ENCODE results near the gene HIRIP3. TPM values are rescaled to one million over a fixed set of nuclear protein-coding genes. Genes with fewer than 3 reads are reported as not detected.

The HIRIP3 gene
- total RNA-seq, 1 experiment from 2014 or later = 18.9 TPM

Other genes starting within 250 kb of the HIRIP3 start
- 0.09 to 0.14 TPM (median 0.11 TPM) in 3 replicates for gene C16orf54, start 249.6 kb downstream of the HIRIP3 start, total RNA-seq (2021)
- gene ZG16, start 217.4 kb downstream of the HIRIP3 start, total RNA-seq (2021) = not detected in 3 replicates
- 165 to 182 TPM (median 175 TPM) in 3 replicates for gene KIF22, start 204.9 kb downstream of the HIRIP3 start, total RNA-seq (2021)
- gene MAZ, start 189.1 kb downstream of the HIRIP3 start, total RNA-seq (2021) = 392 to 405 TPM (median 395 TPM) in 3 replicates
- 20.5 to 25.3 TPM (median 23.6 TPM) in 3 replicates for gene PRRT2, start 183.4 kb downstream of the HIRIP3 start, total RNA-seq (2021)
- gene PAGR1, start 179.5 kb downstream of the HIRIP3 start, total RNA-seq (2021) = 60.1 to 69.0 TPM (median 66.8 TPM) in 3 replicates
- 8.9 to 10.8 TPM (median 10.0 TPM) in 3 replicates for gene MVP, start 175.2 kb downstream of the HIRIP3 start, total RNA-seq (2021)
- 70.7 to 71.7 TPM (median 70.9 TPM) in 3 replicates for gene CDIPT, start 132.4 kb downstream of the HIRIP3 start, total RNA-seq (2021)
- gene SEZ6L2, start 96.1 kb downstream of the HIRIP3 start, total RNA-seq (2021) = 58.2 to 68.5 TPM (median 64.2 TPM) in 3 replicates
- gene ASPHD1, start 95.1 kb downstream of the HIRIP3 start, total RNA-seq (2021) = 17.6 to 26.9 TPM (median 20.2 TPM) in 3 replicates
- gene KCTD13, start 69.4 kb downstream of the HIRIP3 start, total RNA-seq (2021) = 18.5 to 20.9 TPM (median 19.4 TPM) in 3 replicates
- gene TMEM219, start 33.5 kb downstream of the HIRIP3 start, total RNA-seq (2021) = 69.6 to 87.6 TPM (median 78.0 TPM) in 3 replicates
- 38.3 to 42.4 TPM (median 39.2 TPM) in 3 replicates for gene TAOK2, start 21.7 kb downstream of the HIRIP3 start, total RNA-seq (2021)
- 87.6 to 101 TPM (median 92.4 TPM) in 3 replicates for gene INO80E, start 624 bp upstream of the HIRIP3 start, total RNA-seq (2021)
- 10.8 to 16.6 TPM (median 16.4 TPM) in 3 replicates for gene DOC2A, start 15.4 kb upstream of the HIRIP3 start, total RNA-seq (2021)
- not detected in 3 replicates for gene C16orf92, start 27.6 kb upstream of the HIRIP3 start, total RNA-seq (2021)
- gene TLCD3B, start 35.7 kb upstream of the HIRIP3 start, total RNA-seq (2021) = 28.1 to 30.3 TPM (median 30.2 TPM) in 3 replicates
- gene ALDOA, start 70.1 kb upstream of the HIRIP3 start, total RNA-seq (2021) = 1,537 to 1,958 TPM (median 1,913 TPM) in 3 replicates
- 159 to 164 TPM (median 161 TPM) in 3 replicates for gene PPP4C, start 80.4 kb upstream of the HIRIP3 start, total RNA-seq (2021)
- gene TBX6, start 96.3 kb upstream of the HIRIP3 start, total RNA-seq (2021) = 5.1 to 7.6 TPM (median 6.6 TPM) in 3 replicates
- 43.7 to 52.7 TPM (median 51.7 TPM) in 3 replicates for gene YPEL3, start 100.6 kb upstream of the HIRIP3 start, total RNA-seq (2021)
- 1.5 to 2.5 TPM (median 1.8 TPM) in 3 replicates for gene GDPD3, start 117.9 kb upstream of the HIRIP3 start, total RNA-seq (2021)
- gene MAPK3, start 127.6 kb upstream of the HIRIP3 start, total RNA-seq (2021) = 35.9 to 38.2 TPM (median 36.9 TPM) in 3 replicates
- 6.2 to 10.0 TPM (median 6.5 TPM) in 3 replicates for gene CORO1A, start 188.0 kb upstream of the HIRIP3 start, total RNA-seq (2021)
- 191 to 206 TPM (median 192 TPM) in 3 replicates for gene BOLA2B, start 198.0 kb upstream of the HIRIP3 start, total RNA-seq (2021)
- 37.2 to 77.0 TPM (median 53.2 TPM) in 3 replicates for gene SLX1A, start 198.3 kb upstream of the HIRIP3 start, total RNA-seq (2021)
- 7.1 to 11.3 TPM (median 8.3 TPM) in 3 replicates for gene SULT1A3, start 203.6 kb upstream of the HIRIP3 start, total RNA-seq (2021)

Data from WTC11 (cell line).